Astrocyte (in vitro differentiated cells and primary cell): ENCODE measurements around the gene PARM1.

ENCODE experiments used
- EZH2 ChIP-seq: IDR thresholded peaks from 2 replicates; pipeline ENCODE4 v1.6.1; 2012; ENCODE audit warnings: mild to moderate bottlenecking, low read length, inconsistent platforms; ENCODE audit not compliant: insufficient read depth
- TF ChIP-seq, protein P1 (sequence below): IDR thresholded peaks from 2 replicates; pipeline ENCODE4 v1.5.1; 2011; ENCODE audit warnings: low read depth, mild to moderate bottlenecking, inconsistent platforms, low read length, moderate library complexity; ENCODE audit not compliant: insufficient read depth

- TF ChIP-seq, protein P1, sequence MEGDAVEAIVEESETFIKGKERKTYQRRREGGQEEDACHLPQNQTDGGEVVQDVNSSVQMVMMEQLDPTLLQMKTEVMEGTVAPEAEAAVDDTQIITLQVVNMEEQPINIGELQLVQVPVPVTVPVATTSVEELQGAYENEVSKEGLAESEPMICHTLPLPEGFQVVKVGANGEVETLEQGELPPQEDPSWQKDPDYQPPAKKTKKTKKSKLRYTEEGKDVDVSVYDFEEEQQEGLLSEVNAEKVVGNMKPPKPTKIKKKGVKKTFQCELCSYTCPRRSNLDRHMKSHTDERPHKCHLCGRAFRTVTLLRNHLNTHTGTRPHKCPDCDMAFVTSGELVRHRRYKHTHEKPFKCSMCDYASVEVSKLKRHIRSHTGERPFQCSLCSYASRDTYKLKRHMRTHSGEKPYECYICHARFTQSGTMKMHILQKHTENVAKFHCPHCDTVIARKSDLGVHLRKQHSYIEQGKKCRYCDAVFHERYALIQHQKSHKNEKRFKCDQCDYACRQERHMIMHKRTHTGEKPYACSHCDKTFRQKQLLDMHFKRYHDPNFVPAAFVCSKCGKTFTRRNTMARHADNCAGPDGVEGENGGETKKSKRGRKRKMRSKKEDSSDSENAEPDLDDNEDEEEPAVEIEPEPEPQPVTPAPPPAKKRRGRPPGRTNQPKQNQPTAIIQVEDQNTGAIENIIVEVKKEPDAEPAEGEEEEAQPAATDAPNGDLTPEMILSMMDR: no peak
- no peak for TF ChIP-seq EZH2
Measured at GRCh38 chr4:74997948-74998729, 65.2 kb downstream of the PARM1 start.
